Smooth muscle cell (in vitro differentiated cells): ENCODE measurements around the gene NCKIPSD. TPM values are rescaled to one million over a fixed set of nuclear protein-coding genes. Genes with fewer than 3 reads are reported as not detected.
A peak's percentile ranks its signal among the peaks of the same experiment; 100 is the strongest.

Experiments used
- DNase-seq: peaks from one replicate; lab custom pipeline; 2025; ENCODE audit not compliant: unreplicated experiment; lab: John Stamatoyannopoulos, UW
- H2AFZ ChIP-seq: fragments of 200-600 bp; sonication (generic); 2 replicates; pipeline ENCODE4 v1.6.0; 2016; ENCODE audit warnings: antibody characterized with exemption, low read depth, mild to moderate bottlenecking
- H3F3A ChIP-seq: fragments of 200-600 bp; sonication (generic); 2 replicates; pipeline ENCODE4 v1.6.0; 2017; ENCODE audit warnings: antibody characterized with exemption, low read depth
- H3K27ac ChIP-seq: fragments of 200-600 bp; sonication (generic); 2 replicates; pipeline ENCODE4 v1.5.1; 2016; ENCODE audit warnings: low read depth, mild to moderate bottlenecking
- H3K27me3 ChIP-seq: fragments of 200-600 bp; sonication (generic); 2 replicates; pipeline ENCODE4 v1.6.1; 2016; ENCODE audit warnings: low read depth, mild to moderate bottlenecking
- H3K36me3 ChIP-seq: fragments of 200-600 bp; sonication (generic); 2 replicates; pipeline ENCODE4 v1.5.1; 2016; ENCODE audit warnings: low read depth
- H3K4me1 ChIP-seq: fragments of 200-600 bp; sonication (generic); 2 replicates; pipeline ENCODE4 v1.5.1; 2016; ENCODE audit warnings: low read depth
- H3K4me2 ChIP-seq: fragments of 200-600 bp; sonication (generic); 2 replicates; pipeline ENCODE4 v1.6.0; 2016; ENCODE audit warnings: mild to moderate bottlenecking
- H3K4me3 ChIP-seq: fragments of 200-600 bp; sonication (generic); 2 replicates; pipeline ENCODE4 v1.5.1; 2016; ENCODE audit warnings: mild to moderate bottlenecking
- H3K79me2 ChIP-seq: fragments of 200-600 bp; sonication (generic); 2 replicates; pipeline ENCODE4 v1.6.0; 2016; ENCODE audit warnings: low read depth, mild to moderate bottlenecking
- H3K9ac ChIP-seq: fragments of 200-600 bp; sonication (generic); 2 replicates; pipeline ENCODE4 v1.6.0; 2016; ENCODE audit warnings: low read depth
- H3K9me3 ChIP-seq: fragments of 200-600 bp; sonication (generic); replicated peaks from 2 replicates; pipeline ENCODE4 v1.5.1; 2016; ENCODE audit warnings: low read depth
- H4K20me1 ChIP-seq: fragments of 200-600 bp; sonication (generic); 2 replicates; pipeline ENCODE4 v1.6.0; 2016; ENCODE audit warnings: low read depth
- CTCF ChIP-seq: fragments of 200-600 bp; sonication (generic); IDR thresholded peaks from 2 replicates; pipeline ENCODE4 v1.5.1; 2017; ENCODE audit warnings: borderline replicate concordance, mild to moderate bottlenecking, antibody characterized with exemption; ENCODE audit not compliant: insufficient read depth, poor library complexity, severe bottlenecking
- whole genome bisulfite sequencing: methylation state at CpG from one replicate; pipeline ENCODE4 v1.1.7; 2016; ENCODE audit warnings: low lambda C conversion rate; 5-methylcytosine and 5-hydroxymethylcytosine counted together
- polyA plus RNA-seq: library from polyadenylated mRNA; unstranded; fragments of >200 nt; fragmentation: Nextera tagmentation; extraction: Ambion mirVana; gene quantifications from 2 replicates; pipeline ENCODE4 v1.2.1, GENCODE V29; 2016
- total RNA-seq: library from RNA; depleted of rRNA; stranded (reverse); fragments of >200 nt; gene quantifications from 2 replicates; pipeline ENCODE4 v1.2.3, GENCODE V29; 2014

The NCKIPSD gene
- total and polyA plus RNA-seq, 2 experiments from 2014 or later: 13.8 to 21.6 TPM

- no peak for TF ChIP-seq CTCF
- Histone ChIP-seq H3K4me3 (no peak overlapping the region), H3K9ac (no peak overlapping the region), H4K20me1 (peaks cover 100% of the 10 kb centered on the region), H3F3A (peaks cover 12% of the 10 kb centered on the region), H3K79me2 (peaks cover 100% of the 10 kb centered on the region), H3K4me1 (no peaks in the 10 kb centered on the region), H3K27ac (no peak overlapping the region), H3K36me3 (peaks cover 5% of the 10 kb centered on the region), H3K27me3 (no peaks in the 10 kb centered on the region), H3K9me3 (no peaks in the 10 kb centered on the region), H2AFZ (no peak overlapping the region), H3K4me2 (no peak overlapping the region)
- DNase-seq: no peak
- WGBS: 82% methylated on average over 6 of the region's 6 CpGs
Measured at GRCh38 chr3:48702320-48702920, 16.7 kb upstream of the NCKIPSD start.

GRCh38 chr3:48700731-48701405, 15.2 kb upstream of the NCKIPSD start:
- H3F3A ChIP-seq: peaks cover 17% of the 10 kb centered on the region
- no peaks in the 10 kb centered on the region for H3K27me3 ChIP-seq
- 98% methylated on average over 11 of the region's 11 CpGs for WGBS
- H4K20me1 ChIP-seq: peaks cover 100% of the 10 kb centered on the region
- H2AFZ ChIP-seq: no peak overlapping the region
- peaks cover 9% of the 10 kb centered on the region for H3K4me1 ChIP-seq
- peaks cover 5% of the 10 kb centered on the region for H3K36me3 ChIP-seq
- peak overlapping the region; percentile 29 for H3K27ac ChIP-seq
- no peak overlapping the region for H3K4me3 ChIP-seq
- peaks cover 100% of the 10 kb centered on the region for H3K79me2 ChIP-seq
- H3K4me2 ChIP-seq: no peak overlapping the region
- no peak overlapping the region for H3K9ac ChIP-seq
- no peak for TF ChIP-seq CTCF
- H3K9me3 ChIP-seq: no peaks in the 10 kb centered on the region
- no peak for DNase-seq

GRCh38 chr3:48698891-48699290, 13.2 kb upstream of the NCKIPSD start:
- no peak for TF ChIP-seq CTCF
- H3K27me3 ChIP-seq: no peaks in the 10 kb centered on the region
- DNase-seq: no peak
- no peak overlapping the region for H3K9ac ChIP-seq
- H2AFZ ChIP-seq: no peak overlapping the region
- peaks cover 100% of the 10 kb centered on the region for H4K20me1 ChIP-seq
- 98% methylated on average over 8 of the region's 8 CpGs for WGBS
- peaks cover 5% of the 10 kb centered on the region for H3K36me3 ChIP-seq
- no peak overlapping the region for H3K4me2 ChIP-seq
- H3K4me3 ChIP-seq: no peak overlapping the region
- H3K4me1 ChIP-seq: peaks cover 28% of the 10 kb centered on the region
- H3K27ac ChIP-seq: no peak overlapping the region
- no peaks in the 10 kb centered on the region for H3K9me3 ChIP-seq
- H3K79me2 ChIP-seq: peaks cover 93% of the 10 kb centered on the region
- H3F3A ChIP-seq: peaks cover 30% of the 10 kb centered on the region
